Measurements from ENCODE around the gene CSDE1.

Gene CSDE1

DNA sequence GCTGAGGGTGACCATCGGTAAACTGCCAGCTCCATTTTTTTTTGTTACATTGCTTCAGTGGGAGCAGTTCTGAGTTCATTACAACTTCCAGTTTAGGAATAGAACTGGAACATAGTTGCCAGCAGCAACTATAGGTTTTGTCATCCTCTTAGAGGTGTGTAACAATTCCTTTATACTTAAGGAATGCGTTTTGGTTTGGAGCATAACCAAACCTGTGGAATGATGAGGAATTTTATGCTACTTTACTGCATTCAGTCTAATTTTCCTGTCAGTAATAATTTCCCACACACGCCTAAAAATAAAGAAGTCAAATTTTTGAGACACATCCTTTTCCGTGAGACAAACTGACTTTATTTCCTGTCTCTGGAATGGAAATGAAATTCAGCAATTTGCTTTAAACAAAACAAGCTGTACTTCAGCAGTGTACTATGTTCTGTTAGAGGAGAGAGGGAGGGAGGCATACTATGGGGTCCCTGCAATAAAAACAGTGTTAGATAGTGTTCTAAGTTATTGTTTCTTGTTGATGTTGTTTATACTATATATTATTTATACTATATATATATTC lies 57.7 kb downstream of the CSDE1 start:
- no peak for DNase-seq

DNA sequence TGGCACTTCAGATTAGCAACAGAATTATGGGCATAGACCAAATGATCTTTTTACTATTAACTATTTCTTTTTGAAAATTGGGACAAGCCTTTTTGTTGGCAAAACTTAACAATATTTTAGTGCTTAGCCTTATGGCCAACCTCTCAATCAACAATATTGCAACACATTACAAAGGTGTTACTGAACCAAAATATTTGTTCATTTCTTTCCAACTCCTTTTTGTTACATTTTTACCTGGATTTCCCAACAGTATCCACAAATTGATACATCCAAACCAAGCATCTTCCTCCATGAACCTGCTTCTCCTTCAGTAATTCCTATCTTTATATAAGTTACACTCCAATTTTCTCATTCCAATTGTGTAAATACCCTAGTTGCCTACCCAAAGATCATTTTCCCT lies 61.0 kb downstream of the CSDE1 start:
- no peak for DNase-seq

DNA sequence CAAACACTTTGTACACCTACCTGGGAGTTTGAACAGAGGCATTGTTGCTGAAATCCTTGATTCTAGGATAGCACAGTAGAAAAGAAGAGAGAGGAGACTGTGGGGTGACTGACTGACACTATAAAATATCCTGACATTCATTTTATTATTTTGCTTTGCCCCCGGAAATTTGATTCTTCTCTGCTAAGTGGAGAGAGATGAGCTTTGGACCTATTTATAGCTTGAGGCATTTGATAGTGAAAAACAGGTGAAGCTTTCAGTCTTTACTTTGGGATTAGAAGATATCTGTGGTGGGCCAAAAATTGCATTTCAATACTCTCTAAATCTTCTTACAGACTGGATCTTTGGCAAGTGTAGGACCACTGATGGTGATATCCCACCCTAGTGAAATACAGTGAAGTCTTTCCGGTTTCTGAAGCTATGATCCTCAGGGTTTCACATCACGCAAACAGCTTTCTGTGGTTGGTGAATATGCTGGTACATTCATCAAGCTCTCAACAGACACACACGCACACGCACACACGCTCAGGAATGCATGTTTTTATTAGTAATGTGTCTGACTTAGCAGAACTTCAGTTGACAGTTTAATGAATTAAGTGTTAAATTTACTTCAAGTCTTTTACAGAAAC lies 62.2 kb downstream of the CSDE1 start, which contains the start of gene AMPD1:
TSS of gene AMPD1 (minus strand) at position 117 of the 629 bp plus-strand sequence. CDS start at position 42, 75 bp downstream.
- no peak for DNase-seq

DNA sequence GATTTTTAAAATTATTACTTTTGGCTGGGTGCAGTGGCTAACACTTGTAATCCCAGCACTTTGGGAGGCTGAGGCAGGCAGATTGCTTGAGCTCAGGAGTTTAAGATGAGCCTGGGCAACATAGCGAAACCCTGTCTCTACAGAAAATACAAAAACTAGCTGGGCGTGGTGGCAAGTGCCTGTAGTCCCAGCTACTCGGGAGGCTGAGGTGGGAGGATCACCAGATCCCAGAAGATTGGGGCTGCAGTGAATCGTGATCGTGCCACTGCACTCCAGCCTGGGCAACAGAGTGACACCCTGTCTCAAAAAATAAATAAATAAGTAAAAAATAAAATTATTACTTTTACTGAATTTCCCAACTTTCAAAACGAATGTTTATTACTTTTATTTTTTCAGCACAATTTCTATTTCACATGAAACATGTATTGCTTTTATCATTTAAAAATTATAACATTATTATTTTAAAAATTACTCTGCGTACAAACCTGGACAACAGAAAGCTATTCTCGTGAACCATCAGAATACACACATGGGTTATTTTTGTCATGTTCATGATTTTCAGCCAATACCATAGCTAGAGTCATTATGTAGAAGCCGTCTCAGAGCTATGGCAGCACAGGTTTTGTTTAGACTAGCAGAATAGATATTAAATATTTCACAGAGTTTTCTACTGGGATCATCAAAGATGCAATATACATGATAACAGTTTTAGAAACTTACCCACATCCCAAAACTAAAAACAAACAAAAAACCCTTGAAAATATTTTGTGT lies 63.1 kb downstream of the CSDE1 start:
- DNase-seq, result no peak

DNA sequence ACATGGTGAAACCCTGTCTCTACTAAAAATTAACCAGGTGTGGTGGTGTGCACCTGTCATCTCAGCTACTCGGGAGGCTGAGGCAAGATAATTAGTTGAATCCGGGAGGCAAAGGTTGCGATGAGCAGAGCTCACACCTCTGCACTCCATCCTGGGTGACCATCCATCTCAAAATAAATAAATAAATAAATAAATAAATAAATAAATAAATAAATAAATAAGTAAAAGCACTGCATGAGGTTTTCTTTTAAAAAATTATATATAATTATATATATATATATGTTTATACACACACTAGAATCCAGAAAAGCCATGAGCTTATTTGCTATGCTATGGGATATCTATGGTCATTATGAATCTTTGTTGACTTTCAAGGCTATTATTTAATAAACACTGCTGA lies 64.8 kb downstream of the CSDE1 start:
- no peak for DNase-seq

DNA sequence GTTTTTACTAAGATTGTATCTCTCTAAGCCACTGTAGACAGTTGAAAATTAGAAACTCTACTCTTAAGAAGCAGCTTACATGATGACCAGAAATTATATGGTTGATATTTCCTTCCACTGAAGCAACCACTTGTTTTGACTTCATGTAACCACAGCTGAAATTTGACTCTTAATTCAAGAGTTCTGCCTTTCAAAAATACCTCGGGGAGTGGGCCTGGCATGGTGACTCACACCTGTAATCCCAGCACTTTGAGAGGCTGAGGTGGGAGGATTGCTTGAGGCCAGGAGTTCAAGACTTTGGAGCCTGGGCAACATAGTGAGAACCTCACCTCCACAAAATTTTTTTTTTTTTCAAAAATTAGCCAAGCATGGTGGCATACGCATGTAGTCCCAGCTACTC lies 66.7 kb downstream of the CSDE1 start:
- DNase-seq, result no peak

DNA sequence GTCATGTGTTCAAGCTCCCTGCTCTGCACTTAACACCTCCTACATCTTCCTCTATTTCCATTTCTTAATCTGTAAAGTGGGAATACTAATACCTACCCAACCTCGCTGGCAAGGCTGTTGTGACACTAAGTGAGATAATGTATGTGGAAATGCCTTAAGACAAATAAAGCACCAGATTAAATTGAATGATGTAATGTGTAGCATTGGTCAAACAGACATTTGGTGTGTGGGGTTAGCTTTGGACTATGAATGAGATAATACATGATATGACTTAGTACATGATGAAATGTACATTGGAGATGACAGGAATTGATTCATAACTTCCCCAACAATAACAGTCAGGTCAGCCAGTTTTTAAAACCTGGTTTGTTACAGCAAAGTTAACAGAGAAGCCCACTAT lies 67.6 kb downstream of the CSDE1 start:
- no peak for DNase-seq

DNA sequence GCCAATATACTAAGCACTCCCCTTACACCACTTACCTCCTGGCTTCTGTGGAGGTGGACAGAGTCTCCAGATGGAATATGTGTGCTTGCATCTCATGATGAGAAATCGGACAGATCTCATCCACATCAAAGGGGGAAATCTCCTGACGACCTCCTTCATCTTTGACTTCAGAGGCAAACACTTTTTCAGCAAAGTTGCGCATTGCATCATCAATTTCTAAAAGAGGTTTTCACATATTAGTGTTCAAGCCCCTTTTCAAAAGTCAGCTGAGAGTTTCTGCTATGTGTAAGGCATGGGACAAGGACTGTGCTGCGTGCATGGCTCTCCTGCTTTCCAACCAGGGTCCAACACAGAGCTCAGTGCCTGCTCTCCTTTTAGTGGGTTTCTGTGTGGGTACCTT lies 69.3 kb downstream of the CSDE1 start:
- DNase-seq, result no peak

DNA sequence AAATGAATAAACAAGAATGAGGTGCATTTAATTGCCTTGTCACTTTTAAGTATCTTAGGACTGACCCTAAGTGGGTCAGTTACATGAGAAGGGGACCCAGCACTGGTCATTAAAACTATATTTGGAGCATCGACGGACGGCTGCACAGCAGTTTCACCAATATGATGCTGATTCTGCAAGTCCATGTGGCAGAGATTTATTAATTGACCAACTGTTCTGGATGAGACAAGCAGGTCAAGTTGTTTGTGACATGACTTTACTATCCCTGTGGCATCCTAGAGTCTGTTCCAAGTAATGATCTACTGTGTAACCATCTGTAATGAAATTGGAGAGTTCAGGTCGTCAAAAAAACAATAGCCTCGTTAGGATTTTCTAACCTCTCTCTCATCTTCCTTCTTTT lies 71.9 kb downstream of the CSDE1 start:
- no peak for DNase-seq

DNA sequence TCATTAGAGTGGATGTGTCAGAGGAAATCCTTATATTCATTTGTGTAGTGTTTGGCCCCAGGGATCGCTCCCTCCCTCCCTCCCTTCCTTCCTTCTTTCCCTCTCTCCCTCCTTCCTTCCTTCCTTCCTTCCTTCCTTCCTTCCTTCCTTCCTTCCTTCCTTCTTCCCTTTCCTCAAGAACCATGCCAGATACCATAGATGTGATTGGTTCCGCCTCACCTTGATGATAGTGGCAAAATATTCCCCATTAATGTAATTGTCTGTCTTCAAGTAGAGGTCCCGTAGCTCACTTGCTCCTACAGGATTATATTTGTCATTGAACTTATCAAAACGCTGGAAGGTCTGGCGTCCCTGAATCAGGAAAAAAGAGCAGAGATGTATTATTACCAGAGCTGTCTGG lies 80.1 kb downstream of the CSDE1 start:
- no peak for DNase-seq

DNA sequence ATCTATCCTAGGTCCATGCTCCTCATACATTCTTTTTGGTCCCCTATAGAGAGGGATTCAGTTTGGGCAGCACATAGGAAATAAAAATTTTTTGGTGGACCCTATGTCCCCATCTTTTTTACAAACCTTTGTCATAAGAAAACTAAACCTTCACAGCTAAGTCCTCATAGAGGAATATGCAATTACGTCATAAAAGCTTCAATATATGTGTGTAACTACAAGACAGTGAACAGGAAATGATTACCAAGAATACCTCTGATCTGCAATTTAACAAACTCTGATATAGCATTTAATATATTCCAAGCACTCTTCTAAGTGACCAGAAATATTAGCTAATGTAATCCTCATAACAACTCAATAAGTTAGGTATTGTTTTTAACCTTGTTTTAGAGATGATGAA lies 81.7 kb downstream of the CSDE1 start:
- DNase-seq, result no peak

DNA sequence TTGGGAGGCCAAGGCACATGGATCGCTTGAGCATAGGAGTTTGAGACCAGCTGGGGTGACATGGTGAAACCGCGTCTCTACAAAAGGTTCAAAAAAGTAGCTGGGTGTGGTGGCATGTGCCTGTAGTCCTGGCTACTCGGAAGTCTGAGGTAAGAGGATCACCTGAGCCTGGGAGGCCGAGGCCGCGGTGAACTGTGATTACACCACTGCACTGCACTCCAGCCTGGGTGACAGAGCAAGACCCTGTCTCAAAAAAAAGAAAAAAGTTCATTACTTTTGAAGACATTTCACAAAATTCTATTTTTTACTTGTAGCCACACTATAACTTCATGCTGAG lies 85.9 kb downstream of the CSDE1 start:
- DNase-seq, result no peak

DNA sequence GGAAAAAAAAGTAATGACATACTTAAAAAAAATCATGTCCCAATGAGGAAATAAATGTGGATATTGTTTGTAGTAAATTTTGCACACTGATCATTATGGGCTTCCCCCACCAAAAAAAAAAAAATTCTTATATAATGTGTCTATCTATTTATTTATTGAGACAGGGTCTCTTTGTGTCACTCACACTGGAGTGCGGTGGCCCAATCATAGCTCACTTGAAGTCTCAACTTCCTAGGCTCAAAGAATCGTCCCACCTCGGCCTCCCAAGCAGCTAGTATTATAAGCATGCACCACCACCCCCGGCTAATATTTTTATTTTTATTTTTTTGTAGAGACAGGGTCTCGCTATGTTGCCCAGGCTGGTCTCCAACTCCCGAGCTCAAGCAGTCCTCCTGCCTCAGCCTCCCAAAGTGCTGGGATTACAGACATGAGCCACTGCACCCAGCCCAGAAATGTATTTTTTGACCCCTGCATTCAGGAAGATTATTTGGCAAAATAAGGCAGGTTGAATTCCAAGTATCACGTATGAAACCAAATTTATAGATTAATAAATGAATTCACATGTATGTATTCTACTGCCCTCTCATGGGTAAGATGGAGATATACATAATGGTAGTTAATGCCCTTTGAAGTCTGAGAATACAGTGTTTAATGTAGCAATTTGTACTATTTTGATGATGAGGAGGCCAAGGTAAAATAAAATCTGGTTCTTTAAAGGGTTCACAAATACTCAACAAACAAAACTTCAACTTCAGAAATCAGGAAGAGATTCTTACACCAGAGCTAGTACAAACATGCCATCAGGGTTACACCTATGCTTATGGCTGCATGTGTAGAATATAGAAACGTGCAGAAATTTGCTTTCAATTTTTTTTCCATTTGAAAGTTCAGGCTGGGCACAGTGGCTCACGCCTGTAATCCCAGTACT lies 86.5 kb downstream of the CSDE1 start:
- peak; percentile 59 for DNase-seq

DNA sequence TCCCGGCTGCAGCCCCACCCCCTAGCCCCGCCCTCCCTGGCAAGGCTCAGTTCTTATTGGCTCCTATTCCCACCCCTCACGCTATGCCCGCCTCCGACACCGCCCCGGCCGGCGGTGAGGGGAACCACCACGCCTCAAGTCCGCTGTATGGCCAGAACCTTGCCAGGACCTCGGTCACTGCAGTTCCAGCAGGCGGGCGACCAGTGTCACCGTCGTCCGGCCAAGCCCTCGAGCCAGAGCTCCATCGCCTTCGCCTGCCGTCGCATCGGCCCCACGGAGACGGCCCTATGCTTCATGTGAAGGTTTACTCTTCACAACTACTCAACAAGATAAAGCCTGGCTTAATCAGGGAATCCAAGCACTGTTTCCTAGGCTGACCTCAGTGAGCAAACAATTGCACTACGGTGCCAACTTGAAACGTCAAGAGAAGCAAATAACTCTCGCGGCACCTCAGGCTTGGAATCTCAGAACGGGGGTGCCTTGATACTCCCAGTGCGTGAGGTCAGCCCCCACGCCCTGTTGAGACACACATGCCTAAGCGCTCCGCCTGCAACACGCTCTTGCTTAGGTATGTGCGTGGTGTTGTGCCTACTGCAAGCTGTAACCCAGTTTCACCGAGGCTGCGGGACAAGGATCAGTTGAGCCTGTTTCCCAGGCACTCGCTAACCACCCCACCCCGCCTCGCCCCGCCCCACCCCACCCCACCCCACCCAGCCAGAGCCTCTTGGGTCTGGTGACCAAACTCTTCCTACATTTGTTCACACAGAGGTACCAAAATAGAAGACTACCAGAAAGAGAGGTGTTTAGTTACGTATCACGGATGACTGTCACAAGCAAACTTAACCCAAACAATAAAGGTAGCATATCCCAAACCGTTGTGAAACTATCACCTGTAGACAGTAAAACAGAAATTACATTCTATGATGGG lies 87.4 kb downstream of the CSDE1 start:
- DNase-seq, result peak; percentile 89

DNA sequence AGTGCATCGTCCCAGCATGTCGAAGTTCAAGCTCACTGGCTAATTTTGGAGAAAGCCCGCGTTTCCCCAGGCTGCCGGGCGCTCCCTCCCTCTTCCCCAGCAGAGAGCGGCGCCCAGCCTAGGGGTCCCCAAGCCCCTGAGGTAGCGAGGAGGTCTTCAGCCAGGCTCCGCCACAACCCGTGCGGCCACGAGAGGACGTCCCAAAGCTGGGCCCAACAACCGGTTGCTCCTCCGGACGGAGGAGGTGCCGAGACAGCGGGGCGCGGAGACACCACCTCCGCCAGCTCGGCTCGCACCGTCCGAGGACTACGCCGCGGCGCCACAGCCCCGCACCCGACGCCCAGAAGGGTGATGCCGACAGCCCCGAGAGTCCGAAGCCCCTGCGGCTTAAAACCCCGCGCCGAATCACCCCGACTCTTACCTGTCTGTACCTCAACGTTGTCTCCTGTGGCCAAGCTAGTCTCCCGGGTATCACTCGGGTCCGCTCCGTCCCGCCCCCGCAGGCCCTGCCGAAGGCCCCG lies 88.2 kb downstream of the CSDE1 start, which contains the start of gene DENND2C:
TSS of gene DENND2C (minus strand) at position 488 of the 521 bp plus-strand sequence. CDS start 44,065 bp downstream, outside the sequence.
- no peak for DNase-seq

DNA sequence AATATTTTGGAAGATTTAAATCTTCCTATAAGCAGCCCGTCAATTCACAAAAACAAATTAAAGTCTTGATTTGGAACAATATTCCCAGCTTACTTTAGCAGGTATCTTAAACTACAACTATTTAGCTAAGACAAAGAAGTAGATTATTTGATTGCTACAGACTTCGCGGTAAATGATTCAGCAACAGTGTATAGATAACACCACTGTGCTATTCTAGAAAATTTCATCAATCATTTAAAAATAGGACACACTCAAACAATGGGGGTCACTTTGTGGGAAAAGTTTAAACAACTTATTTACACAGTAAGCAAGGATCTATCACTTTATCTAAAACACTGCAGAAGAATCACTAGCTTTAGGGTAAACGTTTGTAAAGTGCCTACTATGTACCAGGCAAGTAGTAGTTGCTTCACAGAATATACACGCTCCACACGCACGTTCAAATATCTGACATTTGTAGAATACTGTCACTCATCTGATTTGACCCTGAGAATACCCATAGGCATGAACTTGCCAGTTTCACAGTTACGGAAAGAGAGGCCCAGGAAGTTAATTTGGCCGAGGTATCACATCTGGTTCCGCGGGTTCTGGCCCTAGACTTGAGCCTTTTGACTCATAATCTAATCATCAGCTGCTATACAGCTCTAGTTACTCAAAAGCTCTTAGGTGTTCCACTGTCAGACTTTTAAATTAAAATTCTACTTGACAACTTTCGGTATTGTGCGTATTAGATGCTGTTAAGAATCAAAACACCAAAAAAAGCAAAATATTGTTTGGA lies 88.8 kb downstream of the CSDE1 start:
- DNase-seq, result peak; percentile 13

DNA sequence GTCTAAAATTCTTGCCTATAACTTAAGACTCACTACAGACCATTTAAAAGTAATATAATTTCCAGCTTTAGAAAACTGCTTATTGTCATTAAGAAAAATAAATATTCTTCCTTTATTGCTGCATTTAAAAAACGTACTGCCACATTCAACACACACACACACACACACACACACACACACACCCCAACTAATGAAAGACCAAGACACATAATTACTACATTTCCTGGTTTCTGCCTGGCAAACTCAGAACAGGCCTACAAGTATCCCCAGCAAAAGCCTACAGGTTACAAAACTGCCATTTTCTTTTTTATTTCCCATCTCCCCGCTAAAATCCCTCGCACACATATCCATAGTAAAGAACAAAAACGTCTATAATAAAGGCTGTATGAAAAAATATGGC lies 89.4 kb downstream of the CSDE1 start:
- no peak for DNase-seq

DNA sequence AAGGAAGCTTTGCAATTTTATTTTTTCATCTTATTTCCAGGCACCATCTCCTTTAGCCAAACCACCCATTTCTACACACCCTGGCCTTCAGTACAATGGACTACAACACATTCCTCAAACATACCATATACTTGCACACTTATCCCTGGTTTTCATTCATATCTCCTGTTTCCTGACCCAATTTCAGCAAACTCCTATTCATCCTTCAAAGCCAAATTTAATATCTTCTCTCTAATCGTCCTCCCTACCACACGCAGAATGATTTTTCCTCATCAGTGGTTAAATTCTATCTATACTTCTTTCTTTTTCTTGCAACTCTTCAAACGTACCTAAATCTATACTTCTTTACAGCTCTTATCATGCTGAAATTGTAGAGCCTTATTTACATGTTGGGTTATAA lies 90.8 kb downstream of the CSDE1 start:
- no peak for DNase-seq

Measured in hematopoietic multipotent progenitor cell treated with erythropoietin and hydrocortisone succinate and interleukin-3 and kit ligand, for 6 days (in vitro differentiated cells).